Liver (tissue), 9 donors: Measurements from ENCODE around the gene CNOT4. TPM values are rescaled to one million over a fixed set of nuclear protein-coding genes. Genes with fewer than 3 reads are reported as not detected.

Experiments used
- DNase-seq: peaks from one replicate; pipeline ENCODE4 v3.0.0-alpha.2; 2017; ENCODE audit warnings: low spot score
- H3K27ac ChIP-seq, 2 donors: one replicate each; pipeline ENCODE4 v1.7.0; 2013; ENCODE audit warnings: inconsistent platforms in 2 of 2, low read length in 2 of 2, control low read depth in 1 of 2, low read depth in 1 of 2, mild to moderate bottlenecking in 1 of 2
- H3K27me3 ChIP-seq, 4 donors: one replicate each; pipeline versions ENCODE4 v1.6.1 to v1.7.0; 2013; ENCODE audit warnings: low read length in 3 of 4, inconsistent platforms in 1 of 4, mild to moderate bottlenecking in 1 of 4, moderate library complexity in 1 of 4; ENCODE audit not compliant: control insufficient read depth in 4 of 4, insufficient read depth in 4 of 4
- H3K36me3 ChIP-seq, 4 donors: one replicate each; pipeline versions ENCODE4 v1.6.1 to v1.7.0; 2013; ENCODE audit warnings: low read length in 3 of 4, mild to moderate bottlenecking in 3 of 4, low read depth in 1 of 4, moderate library complexity in 1 of 4; ENCODE audit not compliant: control insufficient read depth in 4 of 4, insufficient read depth in 3 of 4
- H3K4me1 ChIP-seq, 4 donors: one replicate each; pipeline versions ENCODE4 v1.6.1 to v1.7.0; 2013; ENCODE audit warnings: low read length in 3 of 4, mild to moderate bottlenecking in 3 of 4, moderate library complexity in 1 of 4; ENCODE audit not compliant: control insufficient read depth in 4 of 4, insufficient read depth in 4 of 4
- H3K4me3 ChIP-seq, 3 donors: one replicate each; pipeline versions ENCODE4 v1.6.1 to v1.7.0; 2013; ENCODE audit warnings: low read length in 3 of 3, control low read depth in 1 of 3, low read depth in 1 of 3, mild to moderate bottlenecking in 1 of 3
- H3K9ac ChIP-seq, 2 donors: one replicate each; pipeline ENCODE4 v1.7.0; 2013; ENCODE audit warnings: low read length in 2 of 2, mild to moderate bottlenecking in 2 of 2, moderate library complexity in 2 of 2, control low read depth in 1 of 2, low read depth in 1 of 2
- H3K9me3 ChIP-seq, 4 donors: one replicate each; pipeline versions ENCODE4 v1.6.1 to v1.7.0; 2013; ENCODE audit warnings: low read length in 3 of 4; ENCODE audit not compliant: control insufficient read depth in 4 of 4
- CTCF ChIP-seq: fragments of 150-350 bp; IDR thresholded peaks from 2 replicates; pipeline ENCODE4 v1.5.1; 2017; ENCODE audit warnings: improper control_type of control experiment, low read depth, low read length; ENCODE audit not compliant: missing input control
- EGR1 ChIP-seq, 2 donors: IDR thresholded peaks; 2 replicates each; pipeline ENCODE4 v1.6.1; 2016 to 2018; ENCODE audit warnings: antibody characterized with exemption in 2 of 2, low read depth in 2 of 2
- FOXA1 ChIP-seq: IDR thresholded peaks from 2 replicates; pipeline ENCODE4 v1.6.1; 2016; ENCODE audit warnings: antibody characterized with exemption
- FOXA2 ChIP-seq: IDR thresholded peaks from 2 replicates; pipeline ENCODE4 v1.6.1; 2016; ENCODE audit warnings: antibody characterized with exemption
- GABPA ChIP-seq, 2 donors: IDR thresholded peaks in 1 of 2; conservative IDR thresholded peaks in 1 of 2; 2 replicates each; pipeline ENCODE4 v1.6.1; 2016; ENCODE audit warnings: antibody characterized with exemption in 2 of 2, mild to moderate bottlenecking in 1 of 2, moderate library complexity in 1 of 2
- HNF4A ChIP-seq, 2 donors: conservative IDR thresholded peaks; 2 replicates each; pipeline ENCODE4 v1.6.1; 2016; ENCODE audit warnings: antibody characterized with exemption in 2 of 2, mild to moderate bottlenecking in 2 of 2
- JUND ChIP-seq, 2 donors: IDR thresholded peaks; 2 replicates each; pipeline ENCODE4 v1.6.1; 2016; ENCODE audit warnings: antibody characterized with exemption in 2 of 2
- MAX ChIP-seq: IDR thresholded peaks from 2 replicates; pipeline ENCODE4 v1.6.1; 2016; ENCODE audit warnings: antibody characterized with exemption
- NR2F2 ChIP-seq: IDR thresholded peaks from 2 replicates; pipeline ENCODE4 v1.6.1; 2016; ENCODE audit warnings: antibody characterized with exemption
- REST ChIP-seq: IDR thresholded peaks from 2 replicates; pipeline ENCODE4 v1.6.1; 2016; ENCODE audit warnings: antibody characterized with exemption, mild to moderate bottlenecking
- SP1 ChIP-seq: IDR thresholded peaks from 2 replicates; pipeline ENCODE4 v1.6.1; 2018; ENCODE audit warnings: antibody characterized with exemption, mild to moderate bottlenecking
- TAF1 ChIP-seq: conservative IDR thresholded peaks from 2 replicates; pipeline ENCODE4 v1.6.1; 2016; ENCODE audit warnings: antibody characterized with exemption, mild to moderate bottlenecking
- YY1 ChIP-seq: IDR thresholded peaks from 2 replicates; pipeline ENCODE4 v1.6.1; 2016; ENCODE audit warnings: antibody characterized with exemption, mild to moderate bottlenecking
- ZBTB33 ChIP-seq: IDR thresholded peaks from 2 replicates; pipeline ENCODE4 v1.6.1; 2016; ENCODE audit warnings: antibody characterized with exemption
- WGBS: extraction: QIAGEN DNeasy Blood & Tissue Kit; methylation state at CpG from one replicate; pipeline ENCODE4 v1.1.7; 2013; 5-methylcytosine and 5-hydroxymethylcytosine counted together
- polyA plus RNA-seq, 2 donors: library from polyadenylated mRNA; stranded (reverse) in 1 of 2; unstranded in 1 of 2; fragments of 200-250 nt in 1 of 2; fragments of >200 nt in 1 of 2; fragmentation: Nextera tagmentation in 1 of 2; extraction: Ambion mirVana in 1 of 2; gene quantifications; one replicate each; pipeline versions ENCODE4 v1.2.1 to v1.2.3, GENCODE V29; 2013 to 2015
- total RNA-seq, 2 donors: library from RNA; depleted of rRNA; stranded (reverse); fragments of >200 nt; gene quantifications; one replicate each; pipeline ENCODE4 v1.2.3, GENCODE V29; 2014
- TF ChIP-seq, protein P1 (sequence below): IDR thresholded peaks from 2 replicates; pipeline ENCODE4 v1.6.1; 2016; ENCODE audit warnings: antibody characterized with exemption
- donor health status: healthy.
- donor health status: healthy.
- donor health status: healthy.
- donor health status: healthy.
- donor health status: healthy.

Gene CNOT4
- total and polyA plus RNA-seq, 4 donors, result 3.7 to 11.1 (median 8.6) TPM

GRCh38 chr7:135382173-135382572, 127.7 kb downstream of the CNOT4 start (continued):
- TF ChIP-seq ZBTB33, result no peak
- TF ChIP-seq, protein P1, sequence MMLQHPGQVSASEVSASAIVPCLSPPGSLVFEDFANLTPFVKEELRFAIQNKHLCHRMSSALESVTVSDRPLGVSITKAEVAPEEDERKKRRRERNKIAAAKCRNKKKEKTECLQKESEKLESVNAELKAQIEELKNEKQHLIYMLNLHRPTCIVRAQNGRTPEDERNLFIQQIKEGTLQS, result no peak

GRCh38 chr7:135381369-135381768, 128.5 kb downstream of the CNOT4 start:
- Histone ChIP-seq H3K9me3 (no peaks in the 10 kb centered on the region), H3K27me3 (no peaks in the 10 kb centered on the region), H3K4me1 (peaks cover 0 to 4% (median 2%) of the 10 kb centered on the region in 4 donors), H3K4me3 (no peak overlapping the region), H3K9ac (no peak overlapping the region), H3K36me3 (no peaks in the 10 kb centered on the region), H3K27ac (no peak overlapping the region)
- WGBS, result 99% methylated on average over 1 of the region's 1 CpG
- TF ChIP-seq REST (no peak), YY1 (no peak), NR2F2 (no peak), FOXA2 (no peak), GABPA (IDR thresholded peaks at IDR 0.05 in 1 of 2, conservative IDR thresholded peaks at IDR 0.05 in 1 of 2) (no peak), HNF4A (conservative IDR thresholded peaks at IDR 0.05) (no peak)
- DNase-seq, result no peak

DNA sequence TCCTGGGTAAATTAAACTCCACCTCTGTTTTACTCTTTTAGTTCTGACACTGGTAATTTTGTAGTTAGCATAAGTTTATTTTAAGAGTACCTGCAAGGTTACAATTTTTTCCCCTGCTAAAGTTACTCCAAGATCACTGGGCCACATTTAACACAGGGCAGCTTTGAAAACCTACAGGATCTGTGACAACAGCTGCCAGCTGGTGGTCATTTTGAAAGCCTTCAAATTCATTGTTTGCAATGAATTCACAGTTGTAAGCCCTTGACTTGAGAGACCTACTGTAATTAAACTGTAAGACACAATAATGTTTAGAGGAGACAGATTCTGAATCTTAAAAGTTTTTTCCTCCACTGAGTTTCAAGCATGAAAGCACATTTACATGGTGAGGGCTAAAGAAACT, 129.6 kb downstream of the CNOT4 start:
- TF ChIP-seq TAF1 (no peak), GABPA (IDR thresholded peaks at IDR 0.05 in 1 of 2, conservative IDR thresholded peaks at IDR 0.05 in 1 of 2) (no peak), JUND (IDR thresholded peaks at IDR 0.05) (no peak), MAX (no peak), FOXA1 (no peak), CTCF (no peak), REST (no peak), NR2F2 (no peak), YY1 (no peak), ZBTB33 (no peak), EGR1 (IDR thresholded peaks at IDR 0.05; ENCODE audit: low read depth in 2 of 2) (no peak), HNF4A (conservative IDR thresholded peaks at IDR 0.05) (no peak), SP1 (no peak)
- TF ChIP-seq, protein P1, result no peak
- H3K27ac ChIP-seq, result no peak overlapping the region
- no peaks in the 10 kb centered on the region for H3K36me3 ChIP-seq
- no peak overlapping the region for H3K9ac ChIP-seq
- no peak overlapping the region for H3K4me3 ChIP-seq
- H3K27me3 ChIP-seq, result no peaks in the 10 kb centered on the region
- no peaks in the 10 kb centered on the region for H3K9me3 ChIP-seq
- peaks cover 0 to 4% (median 0%) of the 10 kb centered on the region in 4 donors for H3K4me1 ChIP-seq
- DNase-seq, result no peak
